Esophagus muscularis mucosa (tissue), 4 donors: ENCODE results near the gene PAFAH2. TPM values are rescaled to one million over a fixed set of nuclear protein-coding genes. Genes with fewer than 3 reads are reported as not detected.
"Not testable (repeated sequence)": the region's sequence is repeated elsewhere in the genome, so short reads cannot be mapped to it uniquely, and the experiment has no call there.

Experiments
- DNase-seq: peaks from one replicate; pipeline ENCODE4 v3.0.0-alpha.2; 2017; ENCODE audit errors: extremely low spot score
- H3K27ac ChIP-seq, 4 donors: fragments of 200-600 bp; sonication (generic); replicated peaks in 1 of 4; 1 replicate in 3 of 4; 2 replicates in 1 of 4; pipeline ENCODE4 v1.5.1; 2016 to 2019; ENCODE audit warnings: mild to moderate bottlenecking in 1 of 4
- H3K27me3 ChIP-seq, 4 donors: fragments of 200-600 bp; sonication (generic); one replicate each; pipeline versions ENCODE4 v1.5.1 to v1.6.0; 2016 to 2019
- H3K36me3 ChIP-seq, 4 donors: fragments of 200-600 bp; sonication (generic); one replicate each; pipeline ENCODE4 v1.5.1; 2016 to 2019
- H3K4me1 ChIP-seq, 4 donors: fragments of 200-600 bp; sonication (generic); one replicate each; pipeline ENCODE4 v1.5.1; 2016 to 2019
- H3K4me3 ChIP-seq, 4 donors: fragments of 200-600 bp; sonication (generic); 1 replicate in 2 of 4; 2 replicates in 2 of 4; pipeline ENCODE4 v1.5.1; 2016 to 2019; ENCODE audit warnings: mild to moderate bottlenecking in 4 of 4, moderate library complexity in 1 of 4
- H3K9me3 ChIP-seq, 4 donors: fragments of 200-600 bp; sonication (generic); 1 replicate in 3 of 4; 2 replicates in 1 of 4; pipeline ENCODE4 v1.5.1; 2016 to 2019
- EP300 ChIP-seq: sonication (generic); formaldehyde crosslinking; IDR thresholded peaks from one replicate; pipeline ENCODE4 v1.6.1; 2017; ENCODE audit warnings: antibody characterized with exemption
- POLR2A ChIP-seq: fragments of 450-650 bp; IDR thresholded peaks from one replicate; pipeline ENCODE4 v1.6.1; 2017; ENCODE audit warnings: antibody characterized with exemption, moderate library complexity, mild to moderate bottlenecking, low read depth
- POLR2AphosphoS5 ChIP-seq, 2 donors: sonication (generic); formaldehyde crosslinking; IDR thresholded peaks; one replicate each; pipeline ENCODE4 v1.6.1; 2017; ENCODE audit warnings: antibody characterized with exemption in 2 of 2
- WGBS: methylation state at CpG from one replicate; pipeline ENCODE4 v1.1.5; 2018; 5-methylcytosine and 5-hydroxymethylcytosine counted together
- intact Hi-C: fragments of 100-400 bp; cut with DNase I; formaldehyde crosslinking; loops from one replicate; pipeline ENCODE4 v1.15.1; 2023
- total RNA-seq, 4 donors: library from RNA; depleted of rRNA; stranded (reverse); fragments of >200 nt; gene quantifications; one replicate each; pipeline versions ENCODE4 v1.1.0 to v1.2.1, GENCODE V29; 2016
- TF ChIP-seq, protein P1 (sequence below), 3 experiments: fragments of 200-600 bp in 2 of 3; fragments of 450-650 bp in 1 of 3; sonication (generic) in 2 of 3; IDR thresholded peaks; one replicate each; pipeline ENCODE4 v1.5.1; 2017 to 2019; ENCODE audit warnings: antibody characterized with exemption in 3 of 3, mild to moderate bottlenecking in 2 of 3, moderate library complexity in 1 of 3

PAFAH2 gene
- total RNA-seq, 4 donors from 2014 or later, result 6.1 to 10.0 (median 9.2) TPM

DNA sequence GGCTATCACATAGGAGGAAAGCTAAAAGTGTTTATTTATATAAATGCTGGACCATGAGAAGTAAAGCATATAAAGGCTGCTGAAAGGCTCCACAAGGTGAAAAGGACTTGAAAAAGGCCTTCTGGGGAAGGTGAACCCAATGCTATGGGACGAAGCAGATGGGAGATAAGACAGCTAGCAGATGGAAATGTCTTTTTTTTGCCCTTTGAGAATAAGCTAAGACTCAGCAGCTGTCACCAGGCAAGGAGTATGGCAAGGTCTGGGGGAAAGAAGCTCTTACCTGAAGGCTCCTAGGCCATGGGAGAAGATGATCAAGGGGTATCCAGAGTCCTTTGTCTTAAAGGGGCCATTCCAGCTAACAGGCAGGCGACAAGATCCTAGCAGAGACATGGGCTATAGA lies 9.9 kb downstream of the PAFAH2 start:
- intact Hi-C loops, result no loop called here
- 88% methylated on average over 2 of the region's 2 CpGs for WGBS
- H3K36me3 ChIP-seq, result peaks cover 15 to 71% (median 44%) of the 10 kb centered on the region in 4 donors

DNA sequence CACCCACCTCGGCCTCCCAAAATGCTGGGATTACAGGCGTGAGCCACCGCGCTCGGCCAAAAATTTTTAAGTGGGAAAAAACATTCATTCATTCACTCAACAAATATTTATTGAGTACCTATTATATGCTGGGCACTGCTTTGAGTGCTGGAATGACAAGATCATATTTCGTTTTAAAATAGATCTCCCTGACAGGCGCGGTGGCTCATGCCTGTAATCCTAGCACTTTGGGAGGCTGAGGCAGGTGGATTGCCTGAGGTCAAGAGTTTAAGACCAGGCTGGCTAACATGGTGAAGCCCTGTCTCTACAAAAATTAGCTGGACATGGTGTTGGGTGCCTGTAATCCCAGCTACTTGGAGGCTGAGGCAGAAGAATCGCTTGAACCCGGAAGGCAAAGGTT lies 11.1 kb downstream of the PAFAH2 start:
- intact Hi-C loops, result not testable (repeated sequence)
- peaks cover 26 to 83% (median 56%) of the 10 kb centered on the region in 4 donors for H3K36me3 ChIP-seq

More for the DNA sequence above, 9.9 kb downstream of the PAFAH2 start:
- Histone ChIP-seq H3K27me3 (no peaks in the 10 kb centered on the region), H3K27ac (no peak overlapping the region), H3K9me3 (no peaks in the 10 kb centered on the region), H3K4me1 (peaks cover 0 to 12% (median 0%) of the 10 kb centered on the region in 4 donors), H3K4me3 (no peak overlapping the region)
- DNase-seq, result no peak
- TF ChIP-seq POLR2AphosphoS5 (IDR thresholded peaks at IDR 0.05), result no peak

DNA sequence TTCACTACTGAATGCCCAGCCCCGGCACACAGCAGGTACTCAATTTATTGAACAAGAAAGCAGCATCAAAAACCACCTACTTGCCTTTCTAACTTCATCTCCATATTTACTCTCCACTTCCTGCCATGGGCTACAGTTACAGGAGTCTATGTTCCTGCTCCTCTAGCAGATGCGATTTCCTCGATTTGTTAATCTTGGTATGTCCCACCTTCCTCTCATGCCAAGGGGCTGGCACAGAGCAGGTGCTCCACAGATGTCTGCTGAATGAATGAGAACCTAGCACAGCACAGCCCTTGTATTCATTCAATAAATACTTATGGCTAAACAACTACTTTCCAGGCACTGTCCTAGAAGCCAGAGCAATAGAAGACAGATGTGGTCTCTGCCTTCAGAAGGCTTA lies 12.2 kb downstream of the PAFAH2 start:
- intact Hi-C loops, result no loop called here
- DNase-seq, result no peak
- H3K9me3 ChIP-seq, result no peaks in the 10 kb centered on the region
- peaks cover 32 to 92% (median 66%) of the 10 kb centered on the region in 4 donors for H3K36me3 ChIP-seq
- no peak overlapping the region for H3K4me3 ChIP-seq
- no peaks in the 10 kb centered on the region for H3K27me3 ChIP-seq
- TF ChIP-seq POLR2A, result no peak
- no peak for TF ChIP-seq EP300
- no peak for TF ChIP-seq POLR2AphosphoS5 (IDR thresholded peaks at IDR 0.05)
- TF ChIP-seq, protein P1, sequence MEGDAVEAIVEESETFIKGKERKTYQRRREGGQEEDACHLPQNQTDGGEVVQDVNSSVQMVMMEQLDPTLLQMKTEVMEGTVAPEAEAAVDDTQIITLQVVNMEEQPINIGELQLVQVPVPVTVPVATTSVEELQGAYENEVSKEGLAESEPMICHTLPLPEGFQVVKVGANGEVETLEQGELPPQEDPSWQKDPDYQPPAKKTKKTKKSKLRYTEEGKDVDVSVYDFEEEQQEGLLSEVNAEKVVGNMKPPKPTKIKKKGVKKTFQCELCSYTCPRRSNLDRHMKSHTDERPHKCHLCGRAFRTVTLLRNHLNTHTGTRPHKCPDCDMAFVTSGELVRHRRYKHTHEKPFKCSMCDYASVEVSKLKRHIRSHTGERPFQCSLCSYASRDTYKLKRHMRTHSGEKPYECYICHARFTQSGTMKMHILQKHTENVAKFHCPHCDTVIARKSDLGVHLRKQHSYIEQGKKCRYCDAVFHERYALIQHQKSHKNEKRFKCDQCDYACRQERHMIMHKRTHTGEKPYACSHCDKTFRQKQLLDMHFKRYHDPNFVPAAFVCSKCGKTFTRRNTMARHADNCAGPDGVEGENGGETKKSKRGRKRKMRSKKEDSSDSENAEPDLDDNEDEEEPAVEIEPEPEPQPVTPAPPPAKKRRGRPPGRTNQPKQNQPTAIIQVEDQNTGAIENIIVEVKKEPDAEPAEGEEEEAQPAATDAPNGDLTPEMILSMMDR (IDR thresholded peaks at IDR 0.05), result no peak
- H3K27ac ChIP-seq, result no peak overlapping the region
- 98% methylated on average over 3 of the region's 3 CpGs for WGBS
- peaks cover 0 to 9% (median 0%) of the 10 kb centered on the region in 4 donors for H3K4me1 ChIP-seq

More for the DNA sequence above, 11.1 kb downstream of the PAFAH2 start:
- H3K4me1 ChIP-seq, result peaks cover 0 to 12% (median 0%) of the 10 kb centered on the region in 4 donors
- not testable (repeated sequence) for DNase-seq, H3K27ac ChIP-seq, H3K9me3 ChIP-seq, H3K27me3 ChIP-seq, H3K4me3 ChIP-seq
- WGBS, result 96% methylated on average over 10 of the region's 10 CpGs

DNA sequence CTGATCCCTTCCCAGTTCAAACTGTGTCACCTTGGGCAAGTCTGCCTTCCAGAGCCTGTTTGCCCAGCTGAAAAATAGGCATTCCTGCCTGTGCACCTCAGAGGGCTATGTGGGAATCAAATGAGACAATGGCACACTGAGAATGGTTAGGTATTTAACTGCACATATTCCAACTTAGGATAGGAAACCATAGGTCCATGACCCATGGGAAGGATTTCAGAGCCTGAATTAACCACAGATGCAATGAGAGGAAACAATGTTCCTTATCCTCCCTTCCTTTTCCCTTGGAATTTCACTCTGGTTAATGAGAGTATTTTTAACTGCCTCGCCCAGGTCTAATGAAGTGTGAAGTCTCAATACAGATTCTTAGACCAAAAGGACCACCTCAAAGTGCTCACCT lies 12.7 kb downstream of the PAFAH2 start:
- WGBS, result 93% methylated on average over 1 of the region's 1 CpG
- Histone ChIP-seq H3K27me3 (no peaks in the 10 kb centered on the region), H3K4me1 (peaks cover 0 to 4% (median 0%) of the 10 kb centered on the region in 4 donors), H3K4me3 (no peak overlapping the region), H3K36me3 (peaks cover 32 to 92% (median 69%) of the 10 kb centered on the region in 4 donors), H3K9me3 (no peaks in the 10 kb centered on the region), H3K27ac (no peak overlapping the region)
- no peak for DNase-seq
- TF ChIP-seq, protein P1 (IDR thresholded peaks at IDR 0.05), result no peak
- TF ChIP-seq POLR2A (no peak), POLR2AphosphoS5 (IDR thresholded peaks at IDR 0.05) (no peak), EP300 (no peak)
- intact Hi-C loops, result no loop called here

DNA sequence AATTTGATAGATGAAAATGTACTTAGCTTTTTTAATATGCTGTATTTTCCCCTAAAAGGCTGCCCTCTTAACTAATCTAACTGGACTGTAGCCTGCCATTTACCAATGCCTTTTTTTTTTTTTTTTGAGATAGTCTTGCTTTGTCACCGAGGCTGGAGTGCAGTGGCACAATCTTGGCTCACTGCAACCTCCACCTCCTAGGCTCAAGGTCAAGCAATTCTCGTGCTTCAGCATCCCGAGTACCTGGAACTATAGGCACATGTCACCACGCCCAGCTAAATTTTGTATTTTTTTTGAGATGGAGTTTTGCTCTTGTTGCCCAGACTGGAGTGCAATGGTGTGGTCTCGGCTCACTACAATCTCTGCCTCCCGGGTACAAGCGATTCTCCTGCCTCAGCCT lies 18.7 kb downstream of the PAFAH2 start:
- Histone ChIP-seq H3K36me3 (peaks cover 44 to 97% (median 81%) of the 10 kb centered on the region in 4 donors), H3K27ac (no peak overlapping the region), H3K4me1 (no peaks in the 10 kb centered on the region), H3K9me3 (no peaks in the 10 kb centered on the region), H3K27me3 (no peaks in the 10 kb centered on the region), H3K4me3 (no peak overlapping the region)
- DNase-seq, result no peak
- intact Hi-C loops, result no loop called here
- 80% methylated on average over 7 of the region's 7 CpGs for WGBS
- TF ChIP-seq POLR2A (no peak), EP300 (no peak), POLR2AphosphoS5 (IDR thresholded peaks at IDR 0.05) (no peak)
- TF ChIP-seq, protein P1 (IDR thresholded peaks at IDR 0.05), result no peak

DNA sequence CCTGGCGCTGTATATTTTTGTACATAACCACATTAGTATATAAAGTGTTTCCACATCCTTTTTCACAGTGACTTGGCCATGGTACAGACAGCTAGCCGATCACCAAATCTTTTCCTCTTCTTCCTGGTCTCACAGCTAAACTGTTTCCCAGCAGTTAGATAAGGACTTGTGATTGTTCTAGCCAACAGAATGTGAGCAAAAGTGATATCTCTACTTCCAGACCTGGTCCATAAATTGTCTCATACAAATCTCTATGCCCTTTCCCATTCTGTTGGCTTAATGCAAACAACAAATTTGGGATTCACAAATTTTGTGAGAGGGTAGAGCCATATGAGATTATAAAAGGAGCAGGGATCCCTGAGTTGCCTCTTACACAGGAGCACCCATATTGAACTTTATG lies 19.5 kb downstream of the PAFAH2 start:
- no peak for TF ChIP-seq EP300
- TF ChIP-seq POLR2A, result no peak
- TF ChIP-seq POLR2AphosphoS5 (IDR thresholded peaks at IDR 0.05), result no peak
- TF ChIP-seq, protein P1 (IDR thresholded peaks at IDR 0.05), result no peak
- intact Hi-C loops, result no loop called here
- Histone ChIP-seq H3K4me3 (no peak overlapping the region), H3K36me3 (peaks cover 45 to 97% (median 81%) of the 10 kb centered on the region in 4 donors), H3K9me3 (no peaks in the 10 kb centered on the region), H3K27ac (no peak overlapping the region), H3K4me1 (no peaks in the 10 kb centered on the region), H3K27me3 (no peaks in the 10 kb centered on the region)
- DNase-seq, result no peak
- 94% methylated on average over 2 of the region's 2 CpGs for WGBS
